GM18511 (cell line): ENCODE measurements around the gene GGCT.
"Not testable (repeated sequence)": the region's sequence is repeated elsewhere in the genome, so short reads cannot be mapped to it uniquely, and the experiment has no call there.

ENCODE experiments used
- ATAC-seq: cut with Tn5 transposase; IDR thresholded peaks from one replicate; pipeline ENCODE4 v1.9.1; 2021; ENCODE audit warnings: mild to moderate bottlenecking, moderate library complexity; ENCODE audit not compliant: unreplicated experiment

Gene GGCT

DNA sequence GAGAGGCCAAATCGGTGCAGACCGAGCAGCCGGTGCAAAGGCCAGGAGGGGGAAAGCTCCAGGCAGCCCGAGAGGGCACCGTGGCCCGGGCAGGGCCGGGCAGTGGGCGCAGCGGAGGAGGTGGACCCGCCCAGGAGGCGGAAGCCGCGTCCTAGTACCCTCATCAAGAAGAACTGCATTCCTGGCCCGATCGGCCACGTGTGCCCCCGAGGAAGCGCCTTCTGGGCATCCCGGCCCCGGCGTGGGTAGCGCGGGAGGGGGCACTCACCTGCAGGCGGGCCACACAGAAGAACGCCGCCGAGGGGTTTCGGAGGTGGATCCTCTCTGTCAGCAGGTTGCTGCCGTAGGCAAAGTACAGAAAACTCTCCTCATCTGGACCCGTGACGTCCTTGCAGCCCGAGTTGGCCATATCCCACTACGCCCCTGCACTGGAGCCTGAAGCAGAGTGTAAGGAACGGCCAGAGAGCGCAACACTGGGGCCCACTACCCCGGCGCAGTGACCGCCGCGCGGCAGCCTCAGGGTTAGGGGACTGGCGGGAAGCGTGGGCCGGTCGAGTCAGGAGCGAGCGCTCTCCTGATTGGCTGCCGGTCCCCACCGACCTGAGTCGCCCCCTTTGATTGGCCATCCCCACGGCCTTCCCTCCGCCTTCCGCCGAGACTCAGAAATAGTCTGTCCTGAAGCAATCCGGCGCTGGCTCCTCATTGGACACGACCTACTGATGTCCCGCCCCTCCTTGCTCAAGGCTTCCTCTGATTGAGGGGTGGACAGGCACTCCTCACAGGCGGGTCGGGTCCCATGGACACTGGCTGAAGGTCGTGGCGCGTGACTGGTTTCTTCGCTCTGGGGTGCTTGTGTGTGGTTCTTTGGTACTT, at the start of gene GGCT:
Gene GGCT (minus strand): TSS at position 529 of the 873 bp plus-strand sequence. CDS start 120 bp downstream, at position 409.
- peak; percentile 98 for ATAC-seq

- no peak for ATAC-seq
Measured at GRCh38 chr7:30553546-30553945, 48.9 kb upstream of the GGCT start.

- no peak for ATAC-seq
Measured at GRCh38 chr7:30553141-30553540, 48.5 kb upstream of the GGCT start.

DNA sequence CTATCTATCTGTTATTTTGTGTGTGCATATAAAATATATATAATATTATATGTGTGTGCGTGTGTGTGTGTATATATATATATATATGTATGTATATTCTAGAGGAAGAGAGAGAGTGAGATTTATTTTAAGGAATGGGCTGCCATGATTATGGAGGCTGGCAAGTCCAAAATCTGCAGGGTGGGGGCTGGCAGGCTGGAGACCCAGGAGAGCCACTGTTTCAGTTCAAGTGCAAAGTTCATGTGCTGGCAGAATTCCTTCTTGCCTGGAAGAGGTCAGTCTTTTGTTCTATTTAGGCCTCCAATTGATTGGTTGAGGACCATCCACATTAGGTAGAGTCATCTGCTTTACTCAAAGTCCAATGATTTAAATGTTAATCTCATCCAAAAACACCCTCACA, 47.7 kb upstream of the GGCT start:
- no peak for ATAC-seq

DNA sequence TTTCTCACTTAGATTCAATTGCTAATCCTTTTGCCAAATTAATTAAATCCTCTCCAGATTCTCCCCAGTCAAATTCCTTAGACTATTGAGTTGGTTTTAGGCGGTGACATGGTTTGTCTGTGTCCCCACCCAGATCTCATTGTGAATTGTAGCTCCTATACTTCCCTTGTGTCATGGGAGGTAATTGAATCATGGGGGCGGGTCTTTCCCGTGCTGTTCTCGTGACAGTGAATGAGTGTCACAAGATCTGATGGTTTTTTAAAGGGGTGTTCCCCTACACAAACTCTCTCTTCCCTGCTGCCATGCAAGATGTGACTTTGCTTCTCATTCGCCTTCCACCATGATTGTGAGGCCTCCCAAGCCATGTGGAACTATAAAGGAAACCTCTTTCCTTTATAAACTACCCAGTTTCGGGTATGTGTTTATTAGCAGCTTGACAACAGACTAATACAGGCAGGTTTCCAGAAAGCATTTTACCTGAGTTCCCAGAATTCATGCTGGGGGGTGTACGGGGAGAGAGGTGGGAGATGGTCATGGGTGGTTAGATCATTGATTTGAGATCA, 45.4 kb upstream of the GGCT start:
- no peak for ATAC-seq

- peak; percentile 63 for ATAC-seq
Measured at GRCh38 chr7:30548845-30549244, 44.2 kb upstream of the GGCT start.

GRCh38 chr7:30546596-30546995, 42.0 kb upstream of the GGCT start:
- no peak for ATAC-seq

- no peak for ATAC-seq
Measured at GRCh38 chr7:30545791-30546555, 41.3 kb upstream of the GGCT start.

DNA sequence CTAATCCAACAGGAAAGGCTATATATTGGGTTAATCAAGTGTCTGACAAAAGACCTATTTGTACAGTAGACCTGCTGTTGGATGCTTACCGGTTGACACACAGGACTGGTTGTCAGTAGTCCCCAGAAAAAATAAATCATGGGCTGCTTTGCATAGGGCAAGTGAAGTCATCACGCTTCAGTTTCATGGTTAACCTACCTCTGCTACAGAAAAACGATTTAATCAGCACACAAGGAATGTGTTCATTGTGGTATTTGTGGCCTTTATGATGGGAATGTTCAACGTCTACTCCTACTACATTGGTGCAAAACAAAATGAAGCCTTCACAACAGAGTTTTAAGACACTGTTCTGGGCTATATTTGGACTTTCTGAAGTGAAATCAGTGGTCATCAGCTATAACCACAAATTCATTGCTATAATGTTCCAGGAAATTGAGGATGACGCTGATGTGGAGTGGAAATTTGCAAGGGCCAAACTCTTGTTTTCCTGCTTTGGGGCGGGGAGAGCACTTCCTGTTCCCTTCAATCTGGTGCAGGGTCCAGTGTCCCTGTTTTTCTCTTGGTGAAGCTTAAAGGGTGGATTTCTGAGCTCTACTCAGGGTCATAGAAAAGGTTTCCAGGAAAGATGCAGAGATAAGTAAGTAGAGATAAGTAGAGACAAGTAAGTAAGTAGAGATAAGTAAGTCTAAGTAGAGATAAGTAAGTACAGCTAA, 39.3 kb upstream of the GGCT start:
- no peak for ATAC-seq

DNA sequence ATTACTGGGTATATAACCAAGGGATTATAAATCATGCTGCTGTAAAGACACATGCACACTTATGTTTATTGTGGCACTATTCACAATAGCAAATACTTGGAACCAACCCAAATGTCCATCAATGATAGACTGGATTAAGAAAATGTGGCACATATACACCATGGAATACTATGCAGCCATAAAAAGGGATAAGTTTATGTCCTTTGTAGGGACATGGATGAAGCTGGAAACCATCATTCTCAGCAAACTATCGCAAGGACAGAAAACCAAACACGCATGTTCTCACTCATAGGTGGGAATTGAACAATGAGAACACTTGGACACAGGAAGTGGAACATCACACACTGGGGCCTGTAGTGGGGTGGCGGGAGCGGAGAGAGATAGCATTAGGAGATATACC, 38.5 kb upstream of the GGCT start:
- not testable (repeated sequence) for ATAC-seq

- no peak for ATAC-seq
Measured at GRCh38 chr7:30533886-30534285, 29.3 kb upstream of the GGCT start.

- ATAC-seq, result no peak
Measured at GRCh38 chr7:30531286-30531685, 26.7 kb upstream of the GGCT start.

DNA sequence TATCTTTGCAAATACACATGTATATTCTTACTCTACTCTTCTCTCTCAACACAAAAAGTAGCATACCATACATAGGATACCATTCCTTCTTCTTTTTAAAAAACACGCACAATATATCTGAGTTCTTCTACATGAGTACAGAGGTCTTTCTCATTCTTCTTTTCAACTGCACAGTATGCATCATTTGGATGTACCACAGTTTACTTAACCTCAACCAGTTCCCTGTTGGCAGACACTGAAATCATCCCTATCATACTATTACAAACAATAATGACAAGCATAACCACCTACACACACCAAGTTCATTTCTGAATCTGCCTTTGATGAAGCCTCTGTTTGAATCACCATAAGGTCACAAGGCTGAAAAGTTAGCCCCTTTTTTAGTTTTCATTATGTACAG, 25.7 kb upstream of the GGCT start:
- ATAC-seq, result no peak

GRCh38 chr7:30528779-30529178, 24.1 kb upstream of the GGCT start:
- no peak for ATAC-seq

DNA sequence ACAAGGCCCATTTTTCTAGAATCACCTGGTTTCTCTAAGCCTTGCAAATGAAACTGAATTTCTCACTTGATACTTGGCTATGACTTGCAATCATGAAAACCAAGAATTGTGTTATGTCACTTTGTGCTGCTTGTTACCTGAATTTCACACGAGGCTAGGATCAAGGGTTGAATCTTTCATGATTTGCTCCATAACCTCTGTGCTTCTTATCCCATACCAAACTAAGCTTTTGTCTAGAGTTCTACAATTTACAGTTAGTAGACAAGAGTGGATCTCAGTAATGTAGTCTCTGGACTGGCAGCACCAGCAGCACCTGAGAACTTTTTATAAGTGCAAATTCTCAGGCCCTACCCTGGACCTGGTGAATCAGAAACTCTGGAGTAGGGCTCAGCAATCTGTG, 22.7 kb upstream of the GGCT start:
- not testable (repeated sequence) for ATAC-seq

GRCh38 chr7:30526163-30526562, 21.5 kb upstream of the GGCT start:
- no peak for ATAC-seq

DNA sequence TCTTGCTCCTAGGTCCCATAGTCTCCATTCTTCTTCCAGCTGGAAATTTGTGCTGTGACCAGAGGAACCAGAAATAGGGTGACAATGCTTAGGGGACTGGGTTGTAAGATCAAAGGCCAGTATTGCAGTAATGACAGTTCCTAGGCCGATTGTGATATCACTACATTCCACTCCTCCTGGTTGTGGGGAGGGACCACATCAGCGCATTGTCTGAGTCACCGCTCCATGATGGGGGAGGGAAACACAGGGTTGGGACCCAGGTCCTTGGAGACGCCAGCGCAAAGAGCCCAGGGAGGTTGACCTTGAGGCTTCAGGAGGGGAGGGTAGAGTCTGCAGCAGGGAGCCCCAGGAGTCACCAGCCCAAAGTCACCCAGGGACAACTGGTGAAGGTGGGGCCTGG, 20.8 kb upstream of the GGCT start:
- no peak for ATAC-seq

DNA sequence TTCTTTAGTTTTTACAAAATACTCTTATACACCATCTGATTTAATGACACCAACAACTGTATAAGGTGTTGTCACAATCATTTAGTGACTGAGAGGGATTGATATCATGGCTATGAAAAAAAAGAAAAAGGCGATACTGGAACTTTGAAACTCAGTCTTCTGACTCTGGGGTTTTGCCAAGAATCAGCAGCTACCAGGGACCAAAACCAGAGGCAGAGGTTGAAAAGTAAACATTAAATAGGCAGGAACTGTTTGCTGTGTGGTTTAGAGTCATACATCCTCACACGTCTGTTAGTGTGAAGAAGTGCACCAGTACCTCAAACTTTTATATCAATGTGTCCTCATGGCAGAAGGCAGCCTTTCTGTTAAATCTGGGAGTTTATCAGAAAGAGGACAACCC, 19.9 kb upstream of the GGCT start:
- ATAC-seq, result no peak

DNA sequence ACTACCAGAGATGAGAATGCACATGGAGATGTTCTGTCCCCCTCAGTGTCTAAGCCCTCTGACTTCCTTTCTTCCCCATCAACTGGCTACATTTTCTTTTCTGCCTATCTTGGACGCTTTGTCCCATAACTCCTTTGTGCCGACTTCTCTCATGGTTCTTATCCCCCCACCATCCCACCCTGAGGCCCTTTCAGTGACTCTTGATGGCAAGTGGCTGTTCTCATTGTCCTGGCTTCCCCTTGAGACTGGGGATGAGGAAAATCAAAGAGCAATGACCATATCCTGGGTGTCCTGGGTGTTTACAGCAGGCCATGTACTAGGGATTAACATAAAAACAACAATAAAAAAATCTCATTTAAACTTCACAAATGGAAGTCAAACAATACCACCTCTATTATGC, 18.8 kb upstream of the GGCT start:
- no peak for ATAC-seq

DNA sequence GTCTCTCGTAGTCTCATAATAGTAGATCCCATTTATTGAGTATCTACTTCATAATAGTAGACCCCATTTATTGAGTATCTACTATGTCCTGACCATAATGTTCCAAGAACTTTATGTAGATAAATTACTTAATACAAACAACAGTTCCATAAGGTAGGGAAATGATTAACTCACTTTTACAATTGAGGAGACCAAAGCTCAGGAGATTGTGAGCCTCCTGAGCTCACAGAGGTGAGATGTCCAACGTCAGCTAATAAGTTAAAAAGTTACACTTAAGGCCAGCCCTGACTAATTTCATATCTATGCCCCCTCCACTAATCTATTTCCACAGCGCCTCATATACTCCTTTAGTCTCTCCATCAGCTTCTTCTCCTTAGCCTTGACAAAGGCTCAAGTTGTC, 17.5 kb upstream of the GGCT start:
- ATAC-seq, result no peak

DNA sequence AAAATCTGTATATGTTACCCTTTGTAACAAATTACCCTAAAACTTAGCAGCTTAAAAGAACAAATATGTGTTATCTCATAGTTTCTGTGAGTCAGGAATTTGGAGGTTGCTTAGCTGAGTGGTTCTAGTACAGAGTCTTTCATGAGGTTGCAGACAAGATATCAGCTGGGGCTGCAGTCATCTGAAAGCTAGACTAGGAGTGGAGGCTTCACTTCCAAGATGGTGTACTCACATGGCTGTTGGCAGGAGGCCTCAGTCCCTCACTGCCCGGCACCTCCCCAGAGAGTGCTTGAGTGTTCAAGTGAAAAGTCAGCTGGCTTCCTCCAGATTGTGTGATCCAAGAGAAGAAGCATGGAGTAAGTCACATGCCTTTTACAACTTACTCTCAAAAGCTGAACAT, 16.9 kb upstream of the GGCT start:
- ATAC-seq, result no peak
